HL-60 (cell line): Measurements from ENCODE around the gene CFC1B.
"Not testable (repeated sequence)": the region's sequence is repeated elsewhere in the genome, so short reads cannot be mapped to it uniquely, and the experiment has no call there.

ENCODE experiments used
- POLR2AphosphoS5 ChIP-seq: IDR thresholded peaks from 2 replicates; pipeline ENCODE4 v1.6.1; 2012; ENCODE audit warnings: low read depth
- TF ChIP-seq, protein P1 (sequence below): IDR thresholded peaks from one replicate; pipeline ENCODE4 v1.5.1; 2011; ENCODE audit warnings: low read length, control low read depth, inconsistent platforms; ENCODE audit not compliant: insufficient read depth

GRCh38 chr2:130577559-130577958 is 56.5 kb downstream of the CFC1B start:
- TF ChIP-seq POLR2AphosphoS5: not testable (repeated sequence)
- TF ChIP-seq, protein P1, sequence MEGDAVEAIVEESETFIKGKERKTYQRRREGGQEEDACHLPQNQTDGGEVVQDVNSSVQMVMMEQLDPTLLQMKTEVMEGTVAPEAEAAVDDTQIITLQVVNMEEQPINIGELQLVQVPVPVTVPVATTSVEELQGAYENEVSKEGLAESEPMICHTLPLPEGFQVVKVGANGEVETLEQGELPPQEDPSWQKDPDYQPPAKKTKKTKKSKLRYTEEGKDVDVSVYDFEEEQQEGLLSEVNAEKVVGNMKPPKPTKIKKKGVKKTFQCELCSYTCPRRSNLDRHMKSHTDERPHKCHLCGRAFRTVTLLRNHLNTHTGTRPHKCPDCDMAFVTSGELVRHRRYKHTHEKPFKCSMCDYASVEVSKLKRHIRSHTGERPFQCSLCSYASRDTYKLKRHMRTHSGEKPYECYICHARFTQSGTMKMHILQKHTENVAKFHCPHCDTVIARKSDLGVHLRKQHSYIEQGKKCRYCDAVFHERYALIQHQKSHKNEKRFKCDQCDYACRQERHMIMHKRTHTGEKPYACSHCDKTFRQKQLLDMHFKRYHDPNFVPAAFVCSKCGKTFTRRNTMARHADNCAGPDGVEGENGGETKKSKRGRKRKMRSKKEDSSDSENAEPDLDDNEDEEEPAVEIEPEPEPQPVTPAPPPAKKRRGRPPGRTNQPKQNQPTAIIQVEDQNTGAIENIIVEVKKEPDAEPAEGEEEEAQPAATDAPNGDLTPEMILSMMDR: not testable (repeated sequence)
